OCI-LY1 (cell line): ENCODE results near the gene USH2A.

Experiments
- H2AFZ ChIP-seq: fragments of 200-600 bp; sonication (generic), shearing (Covaris generic); 2 replicates; pipeline ENCODE4 v1.6.0; 2014; ENCODE audit warnings: antibody characterized with exemption, mild to moderate bottlenecking, low read length
- H3F3A ChIP-seq: fragments of 200-600 bp; sonication (generic), shearing (Covaris generic); 2 replicates; pipeline ENCODE4 v1.6.0; 2014; ENCODE audit warnings: mild to moderate bottlenecking, antibody characterized with exemption, low read length, moderate library complexity; ENCODE audit not compliant: insufficient read depth
- H3K27ac ChIP-seq: fragments of 200-600 bp; sonication (generic); 2 replicates; pipeline ENCODE4 v1.5.1; 2014; ENCODE audit warnings: low read length, mixed run types, mild to moderate bottlenecking, low read depth; ENCODE audit not compliant: poor library complexity, severe bottlenecking
- H3K27me3 ChIP-seq: fragments of 200-600 bp; sonication (generic); 2 replicates; pipeline ENCODE4 v1.6.0; 2014; ENCODE audit warnings: antibody characterized with exemption, mild to moderate bottlenecking, low read length, moderate library complexity; ENCODE audit not compliant: insufficient read depth
- H3K36me3 ChIP-seq: fragments of 200-600 bp; sonication (generic); 2 replicates; pipeline ENCODE4 v1.6.1; 2014; ENCODE audit warnings: mild to moderate bottlenecking, antibody characterized with exemption, low read length, moderate library complexity, mixed read lengths; ENCODE audit not compliant: insufficient read depth
- H3K4me1 ChIP-seq: fragments of 200-600 bp; sonication (generic); 2 replicates; pipeline ENCODE4 v1.5.1; 2014; ENCODE audit warnings: mild to moderate bottlenecking, low read length, moderate library complexity; ENCODE audit not compliant: insufficient read depth, severe bottlenecking
- H3K4me2 ChIP-seq: fragments of 200-600 bp; sonication (generic), shearing (Covaris generic); 2 replicates; pipeline ENCODE4 v1.6.1; 2014; ENCODE audit warnings: low read length
- H3K4me3 ChIP-seq: fragments of 200-600 bp; sonication (generic); 2 replicates; pipeline ENCODE4 v1.5.1; 2014; ENCODE audit warnings: low read length, low read depth, mild to moderate bottlenecking, mixed read lengths; ENCODE audit not compliant: poor library complexity, severe bottlenecking
- H3K79me2 ChIP-seq: fragments of 200-600 bp; shearing (Covaris generic); 2 replicates; pipeline ENCODE4 v1.6.1; 2016; ENCODE audit warnings: mixed run types, low read length, mixed read lengths; ENCODE audit not compliant: insufficient read depth
- H3K9ac ChIP-seq: fragments of 200-600 bp; sonication (generic), shearing (Covaris generic); 2 replicates; pipeline ENCODE4 v1.6.1; 2014; ENCODE audit warnings: mild to moderate bottlenecking, low read length, mixed read lengths
- H3K9me2 ChIP-seq: fragments of 200-600 bp; sonication (generic), shearing (Covaris generic); 2 replicates; pipeline ENCODE4 v1.6.1; 2014; ENCODE audit warnings: low read depth, mild to moderate bottlenecking, low read length, mixed read lengths
- H3K9me3 ChIP-seq: fragments of 200-600 bp; shearing (Covaris generic); 2 replicates; pipeline ENCODE4 v1.6.1; 2014; ENCODE audit warnings: low read length, mixed read lengths
- H4K20me1 ChIP-seq: fragments of 200-600 bp; sonication (generic), shearing (Covaris generic); 2 replicates; pipeline ENCODE4 v1.6.0; 2016; ENCODE audit warnings: mild to moderate bottlenecking, low read length; ENCODE audit not compliant: insufficient read depth
- EZH2 ChIP-seq: fragments of 200-600 bp; sonication (generic), shearing (Covaris generic); IDR thresholded peaks from 2 replicates; pipeline ENCODE4 v1.8.0; 2017; ENCODE audit warnings: borderline replicate concordance, mixed run types, mild to moderate bottlenecking, antibody characterized with exemption, low read length, moderate library complexity, mixed read lengths
- TF ChIP-seq, protein P1 (sequence below): fragments of 200-600 bp; sonication (generic), shearing (Covaris generic); IDR thresholded peaks from 2 replicates; pipeline ENCODE4 v1.5.1; 2017; ENCODE audit warnings: mild to moderate bottlenecking, antibody characterized with exemption, low read length, moderate library complexity, mixed read lengths

USH2A gene

GRCh38 chr1:216261631-216262030 is 161.6 kb downstream of the USH2A start:
- H3K4me3 ChIP-seq, result no peak overlapping the region
- no peaks in the 10 kb centered on the region for H3K9me3 ChIP-seq
- no peak overlapping the region for H2AFZ ChIP-seq
- no peaks in the 10 kb centered on the region for H3K79me2 ChIP-seq
- no peak overlapping the region for H3K9ac ChIP-seq
- TF ChIP-seq, protein P1, sequence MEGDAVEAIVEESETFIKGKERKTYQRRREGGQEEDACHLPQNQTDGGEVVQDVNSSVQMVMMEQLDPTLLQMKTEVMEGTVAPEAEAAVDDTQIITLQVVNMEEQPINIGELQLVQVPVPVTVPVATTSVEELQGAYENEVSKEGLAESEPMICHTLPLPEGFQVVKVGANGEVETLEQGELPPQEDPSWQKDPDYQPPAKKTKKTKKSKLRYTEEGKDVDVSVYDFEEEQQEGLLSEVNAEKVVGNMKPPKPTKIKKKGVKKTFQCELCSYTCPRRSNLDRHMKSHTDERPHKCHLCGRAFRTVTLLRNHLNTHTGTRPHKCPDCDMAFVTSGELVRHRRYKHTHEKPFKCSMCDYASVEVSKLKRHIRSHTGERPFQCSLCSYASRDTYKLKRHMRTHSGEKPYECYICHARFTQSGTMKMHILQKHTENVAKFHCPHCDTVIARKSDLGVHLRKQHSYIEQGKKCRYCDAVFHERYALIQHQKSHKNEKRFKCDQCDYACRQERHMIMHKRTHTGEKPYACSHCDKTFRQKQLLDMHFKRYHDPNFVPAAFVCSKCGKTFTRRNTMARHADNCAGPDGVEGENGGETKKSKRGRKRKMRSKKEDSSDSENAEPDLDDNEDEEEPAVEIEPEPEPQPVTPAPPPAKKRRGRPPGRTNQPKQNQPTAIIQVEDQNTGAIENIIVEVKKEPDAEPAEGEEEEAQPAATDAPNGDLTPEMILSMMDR, result no peak
- no peak for TF ChIP-seq EZH2
- H3K27me3 ChIP-seq, result no peaks in the 10 kb centered on the region
- H3K9me2 ChIP-seq, result no peaks in the 10 kb centered on the region
- H3K36me3 ChIP-seq, result no peaks in the 10 kb centered on the region
- no peaks in the 10 kb centered on the region for H4K20me1 ChIP-seq
- H3K4me1 ChIP-seq, result no peaks in the 10 kb centered on the region
- no peaks in the 10 kb centered on the region for H3F3A ChIP-seq
- H3K4me2 ChIP-seq, result no peak overlapping the region
- H3K27ac ChIP-seq, result no peak overlapping the region

DNA sequence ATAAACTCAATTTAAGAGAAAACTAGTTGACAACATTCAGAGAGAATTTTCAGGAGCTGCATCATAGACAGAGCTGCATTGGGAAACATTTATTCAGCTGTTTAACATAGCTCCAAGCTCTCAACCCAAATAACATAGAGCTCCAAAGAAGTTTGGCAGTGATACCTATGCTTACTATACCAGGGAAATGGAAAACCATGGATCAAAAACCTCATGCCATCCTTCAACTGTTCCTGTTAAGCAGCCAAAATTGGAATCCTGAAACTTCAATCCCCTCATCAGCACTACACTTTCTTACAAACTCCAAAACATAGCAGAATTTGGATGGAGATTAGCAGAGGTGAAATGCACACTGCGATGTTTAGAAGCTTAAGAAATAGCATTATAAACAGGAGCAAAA is 164.4 kb downstream of the USH2A start:
- Histone ChIP-seq H3K27me3 (no peaks in the 10 kb centered on the region), H3F3A (no peaks in the 10 kb centered on the region), H3K36me3 (no peaks in the 10 kb centered on the region), H3K79me2 (no peaks in the 10 kb centered on the region), H3K27ac (no peak overlapping the region), H3K9me3 (no peaks in the 10 kb centered on the region), H3K4me1 (no peaks in the 10 kb centered on the region), H4K20me1 (no peaks in the 10 kb centered on the region), H3K4me3 (no peak overlapping the region), H2AFZ (no peak overlapping the region), H3K9ac (no peak overlapping the region), H3K4me2 (no peak overlapping the region), H3K9me2 (no peaks in the 10 kb centered on the region)
- no peak for TF ChIP-seq EZH2
- TF ChIP-seq, protein P1, result no peak

DNA sequence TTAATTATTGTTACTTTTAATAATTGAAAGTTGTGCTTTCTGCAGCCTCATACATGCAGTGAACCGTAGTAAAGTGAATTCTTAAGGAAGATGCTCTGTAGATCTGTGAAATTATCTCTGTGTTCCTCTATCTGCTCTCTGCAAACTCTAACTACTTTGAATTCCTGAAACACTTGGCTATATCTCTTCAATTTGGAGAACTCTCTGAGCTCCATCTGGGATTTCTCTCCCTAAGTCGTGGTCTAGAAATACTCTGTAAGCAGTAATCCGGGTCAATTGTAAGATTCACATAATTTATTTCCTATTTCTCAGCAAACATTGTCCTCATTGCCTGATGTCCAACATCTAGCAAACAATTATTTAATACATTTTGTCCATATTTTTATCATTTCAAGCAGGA is 164.9 kb downstream of the USH2A start:
- Histone ChIP-seq H3K9me3 (no peaks in the 10 kb centered on the region), H3K9me2 (no peaks in the 10 kb centered on the region), H2AFZ (no peak overlapping the region), H3K27ac (no peak overlapping the region), H3K79me2 (no peaks in the 10 kb centered on the region), H3F3A (no peaks in the 10 kb centered on the region), H3K9ac (no peak overlapping the region), H3K27me3 (no peaks in the 10 kb centered on the region), H3K4me1 (no peaks in the 10 kb centered on the region), H3K4me3 (no peak overlapping the region), H3K4me2 (no peak overlapping the region), H3K36me3 (no peaks in the 10 kb centered on the region), H4K20me1 (no peaks in the 10 kb centered on the region)
- TF ChIP-seq EZH2, result no peak
- TF ChIP-seq, protein P1, result no peak
